IPS DF 6.9 (cell line): ENCODE results near the gene BRD7.
A peak's percentile ranks its signal among the peaks of the same experiment; 100 is the strongest.

Experiments
- DNase-seq: peaks from one replicate; pipeline ENCODE4 v3.0.0-alpha.2; 2013; ENCODE audit warnings: low read depth, low spot score
- H3K27ac ChIP-seq: one replicate; pipeline ENCODE4 v1.5.1; 2013; ENCODE audit warnings: low read length, control low read depth
- H3K27me3 ChIP-seq: 2 replicates; pipeline ENCODE4 v1.6.1; 2013; ENCODE audit warnings: mild to moderate bottlenecking, low read length; ENCODE audit not compliant: control insufficient read depth, insufficient read depth
- H3K36me3 ChIP-seq: 2 replicates; pipeline ENCODE4 v1.6.1; 2013; ENCODE audit warnings: low read length; ENCODE audit not compliant: control insufficient read depth, insufficient read depth
- H3K4me1 ChIP-seq: 2 replicates; pipeline ENCODE4 v1.6.1; 2013; ENCODE audit warnings: low read length; ENCODE audit not compliant: control insufficient read depth, insufficient read depth
- H3K4me3 ChIP-seq: 2 replicates; pipeline ENCODE4 v1.5.1; 2013; ENCODE audit warnings: mild to moderate bottlenecking, low read length
- H3K9me3 ChIP-seq: 2 replicates; pipeline ENCODE4 v1.6.1; 2013; ENCODE audit warnings: low read length, inconsistent platforms; ENCODE audit not compliant: control insufficient read depth, insufficient read depth
- WGBS: extraction: QIAGEN DNeasy Blood & Tissue Kit; methylation state at CpG from one replicate; pipeline ENCODE4 v1.1.7; 2013; ENCODE audit warnings: mixed read lengths, missing lambda C conversion rate; ENCODE audit not compliant: insufficient read length, insufficient coverage; 5-methylcytosine and 5-hydroxymethylcytosine counted together

Gene BRD7

DNA sequence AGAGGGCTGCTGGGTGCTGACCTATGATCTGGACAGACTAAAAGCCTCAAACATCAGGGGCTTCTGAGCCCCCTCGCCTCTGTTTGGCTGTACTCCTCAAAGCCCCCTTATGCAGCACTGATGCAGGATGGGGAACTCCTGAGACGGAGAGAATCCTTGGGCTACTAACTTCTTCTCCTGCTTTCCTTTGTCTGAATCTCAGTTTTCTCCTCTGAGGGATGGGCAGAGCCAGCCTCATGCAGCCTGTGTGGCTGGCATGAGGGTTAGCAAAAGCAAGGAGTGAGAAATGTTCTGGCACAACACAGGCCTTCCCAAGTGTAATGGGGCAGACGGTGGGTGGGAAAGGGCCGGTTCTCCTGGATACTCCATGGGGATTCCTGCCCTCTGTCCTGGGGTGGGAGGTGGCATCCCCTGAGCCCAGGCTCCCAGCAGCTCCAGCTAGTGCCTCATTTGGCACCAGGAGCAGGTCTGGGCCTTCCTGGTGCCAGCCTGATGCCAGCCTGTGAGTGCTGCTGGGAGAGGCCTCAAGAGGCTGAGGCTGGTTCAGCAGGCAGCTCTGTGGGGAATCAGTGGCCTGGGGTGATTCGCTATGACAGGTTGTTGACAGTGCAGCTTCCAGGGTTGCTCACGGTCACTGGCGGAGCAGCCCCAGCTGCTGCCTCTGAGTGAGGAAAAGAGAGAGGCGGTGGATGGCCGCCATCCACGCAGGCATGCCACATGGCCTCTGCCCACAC lies 4.0 kb upstream of the BRD7 start:
- DNase-seq: no peak
- no CpG with 5 or more reads among the region's 10 CpGs for WGBS
- Histone ChIP-seq H3K36me3 (no peaks in the 10 kb centered on the region), H3K27ac (no peak overlapping the region), H3K4me1 (peaks cover 2% of the 10 kb centered on the region; the same call in 1 of the 2 replicates), H3K27me3 (no peaks in the 10 kb centered on the region), H3K9me3 (no peaks in the 10 kb centered on the region), H3K4me3 (no peak overlapping the region)

- Histone ChIP-seq H3K9me3 (no peaks in the 10 kb centered on the region), H3K4me3 (no peak overlapping the region), H3K27ac (no peak overlapping the region), H3K27me3 (no peaks in the 10 kb centered on the region), H3K36me3 (no peaks in the 10 kb centered on the region), H3K4me1 (peaks cover 2% of the 10 kb centered on the region; the same call in 1 of the 2 replicates)
- no CpG with 5 or more reads among the region's 7 CpGs for WGBS
- DNase-seq: no peak
Observed at GRCh38 chr16:50371936-50372595, 3.3 kb upstream of the BRD7 start.

GRCh38 chr16:50371036-50371716 lies 2.4 kb upstream of the BRD7 start:
- H3K4me3 ChIP-seq: no peak overlapping the region
- H3K27ac ChIP-seq: no peak overlapping the region
- no peaks in the 10 kb centered on the region for H3K9me3 ChIP-seq
- no peak for DNase-seq
- peaks cover 2% of the 10 kb centered on the region; the same call in 1 of the 2 replicates for H3K4me1 ChIP-seq
- no CpG with 5 or more reads among the region's 4 CpGs for WGBS
- H3K36me3 ChIP-seq: no peaks in the 10 kb centered on the region
- no peaks in the 10 kb centered on the region for H3K27me3 ChIP-seq

GRCh38 chr16:50369133-50369804 lies 481 bp upstream of the BRD7 start:
- Histone ChIP-seq H3K9me3 (no peaks in the 10 kb centered on the region), H3K27ac (no peak overlapping the region), H3K27me3 (no peaks in the 10 kb centered on the region), H3K36me3 (peaks cover 1% of the 10 kb centered on the region; the same call in 1 of the 2 replicates), H3K4me3 (peak overlapping the region; percentile 10; the same call in 1 of the 2 replicates), H3K4me1 (no peaks in the 10 kb centered on the region)
- no peak for DNase-seq
- WGBS: 100% methylated on average over 1 of the region's 7 CpGs

DNA sequence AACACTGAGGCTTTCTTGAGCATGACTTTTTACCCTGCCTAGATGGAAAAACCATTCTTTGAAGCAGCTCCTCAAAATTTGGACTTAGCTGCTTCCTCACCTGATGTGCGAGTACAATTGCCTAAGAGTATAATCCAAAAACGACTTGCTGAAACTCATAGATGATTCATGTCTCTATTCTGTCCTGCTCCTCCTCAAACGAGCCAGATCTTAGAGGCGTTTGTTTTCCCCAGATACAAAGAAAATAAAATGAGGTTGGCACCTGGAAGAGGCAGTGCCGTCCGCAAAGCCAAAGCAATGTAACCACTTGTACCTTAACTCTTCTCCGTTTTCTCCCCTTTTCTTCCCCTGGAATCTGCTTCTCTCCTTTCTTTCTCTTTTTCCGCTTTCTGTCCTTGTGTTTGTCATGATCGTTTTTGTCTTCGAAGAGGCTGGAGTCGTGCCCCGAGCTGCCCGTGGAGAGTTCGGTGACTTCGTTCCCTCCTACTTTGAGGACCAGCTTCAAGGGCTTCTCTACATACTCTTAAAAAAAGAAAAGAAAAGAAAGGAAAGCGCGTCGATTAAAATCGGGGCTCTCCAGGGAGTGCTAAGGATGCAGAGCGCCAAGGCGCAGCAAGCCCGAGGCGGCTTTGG lies 895 bp downstream of the BRD7 start:
- Histone ChIP-seq H3K27me3 (no peaks in the 10 kb centered on the region), H3K4me1 (no peaks in the 10 kb centered on the region), H3K36me3 (peaks cover 11% of the 10 kb centered on the region; the same call in 1 of the 2 replicates), H3K27ac (no peak overlapping the region), H3K4me3 (peak overlapping the region; percentile 96), H3K9me3 (no peaks in the 10 kb centered on the region)
- DNase-seq: no peak
- no CpG with 5 or more reads among the region's 23 CpGs for WGBS

DNA sequence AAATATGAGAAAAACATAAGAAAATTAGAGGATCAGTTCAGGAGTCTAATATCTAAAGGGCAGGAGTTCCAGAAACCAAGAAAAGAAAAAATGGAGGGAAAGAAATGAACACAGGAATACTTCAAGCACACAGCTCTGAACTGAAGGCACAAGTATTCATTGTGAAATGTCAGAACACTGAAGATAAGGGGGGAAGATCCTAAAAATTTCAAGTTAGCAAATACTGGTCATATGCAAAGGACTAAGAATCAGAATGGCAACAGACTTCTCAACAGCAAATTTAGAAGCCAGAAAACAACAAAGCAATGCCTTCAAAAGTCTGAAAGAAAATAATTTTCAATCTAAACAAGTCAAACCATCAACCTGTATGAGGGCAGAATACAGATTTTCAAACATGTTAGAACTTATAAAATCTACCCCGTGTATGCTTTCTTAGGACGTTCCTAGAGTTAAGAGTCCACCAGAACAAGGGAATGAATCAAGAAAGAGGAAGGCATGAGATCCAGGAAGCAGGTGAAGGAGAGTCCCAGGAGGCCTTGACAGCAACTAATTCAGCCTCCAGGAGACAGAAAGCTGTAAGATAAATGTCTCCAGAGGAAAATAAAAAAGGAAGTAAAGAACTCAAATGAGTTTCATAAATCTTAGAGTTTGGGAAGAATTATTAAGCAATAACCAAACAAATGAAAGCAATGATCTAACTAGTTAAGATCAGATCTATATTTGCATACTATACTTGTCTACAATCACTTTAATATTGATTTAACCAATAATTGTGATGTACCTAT lies 2.8 kb downstream of the BRD7 start:
- no peak overlapping the region for H3K27ac ChIP-seq
- WGBS: no CpG with 5 or more reads among the region's 2 CpGs
- H3K27me3 ChIP-seq: no peaks in the 10 kb centered on the region
- H3K9me3 ChIP-seq: no peaks in the 10 kb centered on the region
- no peaks in the 10 kb centered on the region for H3K4me1 ChIP-seq
- DNase-seq: no peak
- no peak overlapping the region for H3K4me3 ChIP-seq
- H3K36me3 ChIP-seq: peaks cover 17% of the 10 kb centered on the region

- no CpG with 5 or more reads among the region's 10 CpGs for WGBS
Observed at GRCh38 chr16:50363656-50364055, 5.1 kb downstream of the BRD7 start.

DNA sequence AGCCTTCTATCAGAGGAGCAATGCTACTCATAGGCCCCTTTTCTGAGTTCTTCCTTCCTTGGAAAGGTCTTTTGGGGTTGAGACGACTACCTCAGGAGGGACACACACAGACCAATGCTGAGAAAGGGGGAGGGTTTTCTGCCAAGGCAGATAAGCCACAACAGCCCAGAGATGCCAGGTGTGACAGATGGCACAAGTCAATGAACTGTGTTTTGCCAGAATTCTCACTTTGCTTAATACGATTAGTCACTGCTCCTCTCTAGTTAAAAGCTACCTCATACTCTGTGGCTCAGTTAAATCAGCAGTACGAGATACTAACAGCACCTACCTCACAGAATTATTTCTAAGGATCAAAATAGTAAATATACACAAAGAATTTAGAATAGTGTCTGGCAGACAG lies 8.0 kb downstream of the BRD7 start:
- H3K36me3 ChIP-seq: peaks cover 20% of the 10 kb centered on the region
- H3K27me3 ChIP-seq: no peaks in the 10 kb centered on the region
- no peak overlapping the region for H3K27ac ChIP-seq
- no peaks in the 10 kb centered on the region for H3K9me3 ChIP-seq
- no CpG with 5 or more reads among the region's 3 CpGs for WGBS
- no peak overlapping the region for H3K4me3 ChIP-seq
- no peak for DNase-seq
- no peaks in the 10 kb centered on the region for H3K4me1 ChIP-seq

More at GRCh38 chr16:50363656-50364055, 5.1 kb downstream of the BRD7 start:
- no peak for DNase-seq
- no peak overlapping the region for H3K4me3 ChIP-seq
- H3K4me1 ChIP-seq: no peaks in the 10 kb centered on the region
- H3K36me3 ChIP-seq: peaks cover 20% of the 10 kb centered on the region
- H3K9me3 ChIP-seq: no peaks in the 10 kb centered on the region
- no peaks in the 10 kb centered on the region for H3K27me3 ChIP-seq
- no peak overlapping the region for H3K27ac ChIP-seq

DNA sequence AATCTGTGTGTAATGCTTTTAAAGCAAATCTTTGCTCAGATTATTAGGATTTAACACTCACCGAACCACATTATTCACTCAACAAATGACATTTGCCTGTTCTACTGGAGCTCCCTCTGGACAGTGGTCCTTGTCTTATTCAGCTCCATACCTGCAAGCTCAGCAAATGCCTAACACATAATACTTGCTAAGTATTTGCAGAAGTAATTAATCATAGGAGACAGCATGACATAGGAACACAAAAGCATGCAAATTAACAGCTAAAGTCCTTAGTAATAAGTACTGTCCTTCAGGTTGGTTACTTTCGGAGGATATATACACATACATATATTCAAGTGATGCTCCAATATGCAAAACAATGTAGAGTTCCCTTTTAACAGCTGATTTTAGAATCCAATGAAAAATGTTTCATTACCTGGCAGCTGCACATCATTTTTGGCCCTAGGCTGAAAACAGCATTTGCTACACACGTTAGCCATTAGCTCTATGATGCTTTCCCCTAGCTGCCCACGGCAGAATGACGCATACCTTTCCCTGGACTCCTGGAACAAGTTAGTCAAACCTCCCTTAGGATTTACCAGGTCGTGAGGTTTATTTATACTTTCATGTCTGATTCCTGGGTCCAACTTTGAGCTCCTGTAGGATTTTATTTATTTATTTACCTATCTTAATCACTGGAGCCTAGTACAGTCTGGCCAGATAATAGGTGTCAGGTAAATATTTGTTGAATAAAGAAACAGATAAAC lies 8.6 kb downstream of the BRD7 start:
- no peak overlapping the region for H3K4me3 ChIP-seq
- WGBS: no CpG with 5 or more reads among the region's 6 CpGs
- no peaks in the 10 kb centered on the region for H3K9me3 ChIP-seq
- no peaks in the 10 kb centered on the region for H3K27me3 ChIP-seq
- H3K27ac ChIP-seq: no peak overlapping the region
- no peak for DNase-seq
- peaks cover 20% of the 10 kb centered on the region for H3K36me3 ChIP-seq
- H3K4me1 ChIP-seq: no peaks in the 10 kb centered on the region
